Astrocyte (in vitro differentiated cells and primary cell): ENCODE data around the gene SDK1. TPM values are rescaled to one million over a fixed set of nuclear protein-coding genes. Genes with fewer than 3 reads are reported as not detected.

Experiments used
- DNase-seq: peaks from one replicate; pipeline ENCODE4 v3.0.0-alpha.2; 2010; ENCODE audit warnings: low read depth
- FAIRE-seq: peaks from 2 replicates; lab custom pipeline; 2011; peaks lifted over from hg19 to GRCh38; lab: Jason Lieb, UNC
- H2AFZ ChIP-seq: 2 replicates; pipeline ENCODE4 v1.6.0; 2012; ENCODE audit warnings: low read depth, low read length, inconsistent platforms
- H3K27ac ChIP-seq: 2 replicates; pipeline ENCODE4 v1.5.1; 2011; ENCODE audit warnings: low read depth, low read length, inconsistent platforms
- H3K27me3 ChIP-seq: 2 replicates; pipeline ENCODE4 v1.6.0; 2011; ENCODE audit warnings: low read length, inconsistent platforms; ENCODE audit not compliant: insufficient read depth
- H3K36me3 ChIP-seq: 2 replicates; pipeline ENCODE4 v1.5.1; 2011; ENCODE audit warnings: low read length, inconsistent platforms; ENCODE audit not compliant: insufficient read depth
- H3K4me1 ChIP-seq: 2 replicates; pipeline ENCODE4 v1.5.1; 2011; ENCODE audit warnings: low read length, inconsistent platforms; ENCODE audit not compliant: insufficient read depth
- H3K4me2 ChIP-seq: 2 replicates; pipeline ENCODE4 v1.6.0; 2012; ENCODE audit warnings: low read length, inconsistent platforms
- H3K4me3 ChIP-seq: 2 replicates; pipeline ENCODE4 v1.5.1; 2011; ENCODE audit warnings: low read depth, mild to moderate bottlenecking, low read length, inconsistent platforms; ENCODE audit not compliant: insufficient read depth
- H3K79me2 ChIP-seq: 2 replicates; pipeline ENCODE4 v1.6.0; 2012; ENCODE audit warnings: mild to moderate bottlenecking, low read length, inconsistent platforms; ENCODE audit not compliant: insufficient read depth
- H3K9ac ChIP-seq: 2 replicates; pipeline ENCODE4 v1.6.0; 2012; ENCODE audit warnings: mild to moderate bottlenecking, low read length, inconsistent platforms
- H3K9me3 ChIP-seq: 2 replicates; pipeline ENCODE4 v1.5.1; 2012; ENCODE audit warnings: low read depth, mild to moderate bottlenecking, low read length, inconsistent platforms; ENCODE audit not compliant: insufficient read depth
- H4K20me1 ChIP-seq: 2 replicates; pipeline ENCODE4 v1.6.0; 2012; ENCODE audit warnings: low read length, inconsistent platforms; ENCODE audit not compliant: insufficient read depth
- H3K27ac Mint-ChIP-seq: one replicate; pipeline ENCODE4 v1.8.0; 2021; ENCODE audit warnings: mild to moderate bottlenecking, mixed read lengths; ENCODE audit not compliant: unreplicated experiment
- H3K27me3 Mint-ChIP-seq: one replicate; pipeline ENCODE4 v1.8.0; 2021; ENCODE audit warnings: low read depth, mixed read lengths; ENCODE audit not compliant: unreplicated experiment
- H3K36me3 Mint-ChIP-seq: one replicate; pipeline ENCODE4 v1.8.0; 2021; ENCODE audit warnings: low read depth, mixed read lengths; ENCODE audit not compliant: unreplicated experiment
- H3K4me1 Mint-ChIP-seq: one replicate; pipeline ENCODE4 v1.8.0; 2021; ENCODE audit warnings: low read depth, mixed read lengths; ENCODE audit not compliant: unreplicated experiment
- H3K4me3 Mint-ChIP-seq: one replicate; pipeline ENCODE4 v1.8.0; 2021; ENCODE audit warnings: mild to moderate bottlenecking, moderate library complexity, mixed read lengths; ENCODE audit not compliant: unreplicated experiment
- H3K9me3 Mint-ChIP-seq: one replicate; pipeline ENCODE4 v1.8.0; 2021; ENCODE audit warnings: mild to moderate bottlenecking, mixed read lengths; ENCODE audit not compliant: unreplicated experiment
- CTCF ChIP-seq: IDR thresholded peaks from 2 replicates; pipeline ENCODE4 v1.5.1; 2011; ENCODE audit warnings: low read depth, mild to moderate bottlenecking, inconsistent platforms, low read length, moderate library complexity; ENCODE audit not compliant: insufficient read depth
- EZH2 ChIP-seq: IDR thresholded peaks from 2 replicates; pipeline ENCODE4 v1.6.1; 2012; ENCODE audit warnings: mild to moderate bottlenecking, low read length, inconsistent platforms; ENCODE audit not compliant: insufficient read depth
- total RNA-seq: library from RNA; stranded (reverse); gene quantifications from 2 replicates; pipeline ENCODE4 v1.2.1, GENCODE V29; 2021

Gene SDK1
- total RNA-seq, 1 donor from 2014 or later = 4.2 TPM

- Histone ChIP-seq H2AFZ (no peak overlapping the region), H4K20me1 (no peaks in the 10 kb centered on the region), H3K27ac (no peak overlapping the region), H3K36me3 (no peaks in the 10 kb centered on the region), H3K9me3 (peaks cover 3% of the 10 kb centered on the region), H3K4me3 (no peak overlapping the region), H3K79me2 (no peaks in the 10 kb centered on the region), H3K27me3 (no peaks in the 10 kb centered on the region), H3K9ac (no peak overlapping the region), H3K4me2 (no peak overlapping the region), H3K4me1 (no peaks in the 10 kb centered on the region)
- peaks cover 7% of the 10 kb centered on the region for H3K27me3 Mint-ChIP-seq
- DNase-seq (no peak), FAIRE-seq (no peak)
- no peak overlapping the region for H3K27ac Mint-ChIP-seq
- H3K4me1 Mint-ChIP-seq = no peaks in the 10 kb centered on the region
- H3K9me3 Mint-ChIP-seq = peaks cover 10% of the 10 kb centered on the region
- peaks cover 1% of the 10 kb centered on the region for H3K36me3 Mint-ChIP-seq
- no peak overlapping the region for H3K4me3 Mint-ChIP-seq
- TF ChIP-seq CTCF (no peak), EZH2 (no peak)
These were observed 773.9 kb downstream of the SDK1 start for GRCh38 chr7:4074994-4075393.

DNA sequence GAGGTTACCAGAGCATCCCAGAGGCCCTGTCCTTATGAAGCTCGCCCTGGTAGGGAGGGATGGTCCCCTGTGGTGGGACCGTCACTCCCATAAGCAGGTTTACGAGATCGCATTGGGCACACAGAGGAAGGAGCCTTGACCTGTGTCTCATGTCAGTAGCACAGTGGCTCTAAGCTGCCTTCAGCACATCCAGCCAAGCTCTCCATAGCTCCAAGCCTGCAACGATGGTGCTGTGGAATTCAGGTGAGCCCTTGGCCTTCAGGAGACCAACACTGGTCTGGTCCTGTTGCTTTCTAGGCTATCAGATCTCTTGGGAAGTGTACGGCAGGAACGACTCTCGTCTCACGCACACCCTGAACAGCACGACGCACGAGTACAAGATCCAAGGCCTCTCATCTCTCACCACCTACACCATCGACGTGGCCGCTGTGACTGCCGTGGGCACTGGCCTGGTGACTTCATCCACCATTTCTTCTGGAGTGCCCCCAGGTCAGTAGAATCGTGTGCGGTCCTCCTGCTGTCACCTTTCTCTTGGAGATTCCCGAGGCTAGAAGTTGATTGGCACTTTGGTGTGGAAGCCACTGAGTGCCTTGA lies 775.7 kb downstream of the SDK1 start:
- H3K36me3 Mint-ChIP-seq = no peaks in the 10 kb centered on the region
- DNase-seq (no peak), FAIRE-seq (no peak)
- no peaks in the 10 kb centered on the region for H3K27me3 ChIP-seq
- H3K36me3 ChIP-seq = no peaks in the 10 kb centered on the region
- H3K27me3 Mint-ChIP-seq = peaks cover 4% of the 10 kb centered on the region
- no peak overlapping the region for H3K27ac ChIP-seq
- H3K4me3 Mint-ChIP-seq = no peak overlapping the region
- H3K4me1 ChIP-seq = no peaks in the 10 kb centered on the region
- H3K27ac Mint-ChIP-seq = no peak overlapping the region
- H3K4me2 ChIP-seq = no peak overlapping the region
- no peak overlapping the region for H3K4me3 ChIP-seq
- no peak overlapping the region for H2AFZ ChIP-seq
- H3K79me2 ChIP-seq = no peaks in the 10 kb centered on the region
- H3K9me3 Mint-ChIP-seq = peaks cover 7% of the 10 kb centered on the region
- TF ChIP-seq CTCF (no peak), EZH2 (no peak)
- H3K4me1 Mint-ChIP-seq = no peaks in the 10 kb centered on the region
- H3K9ac ChIP-seq = no peak overlapping the region
- H4K20me1 ChIP-seq = no peaks in the 10 kb centered on the region
- H3K9me3 ChIP-seq = peaks cover 3% of the 10 kb centered on the region

DNA sequence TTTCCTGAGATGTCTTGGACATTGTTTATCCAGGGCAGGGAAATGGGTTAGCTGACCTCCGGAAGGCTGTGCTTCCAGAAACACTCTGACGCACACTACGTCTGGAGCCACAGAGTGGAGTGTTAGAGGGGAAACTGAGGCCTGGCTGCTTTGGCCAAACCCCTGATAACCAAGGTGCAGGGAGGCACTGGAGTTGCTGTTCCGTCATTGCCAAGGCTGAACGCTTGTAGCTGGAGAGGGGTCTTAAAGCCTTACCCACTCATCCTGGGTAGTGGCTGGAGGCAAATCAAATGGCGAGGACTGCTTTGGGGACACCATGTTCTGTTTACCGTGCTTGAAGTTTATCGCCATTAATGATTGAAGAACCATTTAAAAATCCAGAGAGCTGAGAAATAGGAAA lies 776.9 kb downstream of the SDK1 start:
- no peak overlapping the region for H3K27ac ChIP-seq
- TF ChIP-seq EZH2 = no peak
- no peak for TF ChIP-seq CTCF
- no peaks in the 10 kb centered on the region for H3K4me1 ChIP-seq
- no peak overlapping the region for H3K4me2 ChIP-seq
- no peaks in the 10 kb centered on the region for H3K27me3 ChIP-seq
- no peaks in the 10 kb centered on the region for H3K36me3 ChIP-seq
- H3K9ac ChIP-seq = no peak overlapping the region
- H3K79me2 ChIP-seq = no peaks in the 10 kb centered on the region
- no peak for DNase-seq
- no peak overlapping the region for H2AFZ ChIP-seq
- Mint-ChIP-seq H3K4me1 (no peaks in the 10 kb centered on the region), H3K4me3 (no peak overlapping the region), H3K9me3 (peaks cover 7% of the 10 kb centered on the region), H3K36me3 (no peaks in the 10 kb centered on the region), H3K27me3 (no peaks in the 10 kb centered on the region), H3K27ac (no peak overlapping the region)
- no peak overlapping the region for H3K4me3 ChIP-seq
- FAIRE-seq = no peak
- H4K20me1 ChIP-seq = no peaks in the 10 kb centered on the region
- H3K9me3 ChIP-seq = peaks cover 3% of the 10 kb centered on the region
